Upper lobe of right lung (tissue), 1 donor: ENCODE results near the gene OR2L5. TPM values are rescaled to one million over a fixed set of nuclear protein-coding genes. Genes with fewer than 3 reads are reported as not detected.

Experiments
- total RNA-seq: library from RNA; stranded (reverse); fragmentation: NEBNext Ultra II Directional; extraction: Animal tissue kit (Norgen Biotek cat#: 25700); gene quantifications from one replicate; pipeline ENCODE4 v1.2.1, GENCODE V29; 2021
- donor health status: DM: no; HTN: yes; CAD: no; lungs with severe emphysema.

The OR2L5 gene
- total RNA-seq, 1 donor from 2014 or later: not detected

Other genes starting within 250 kb of the OR2L5 start
- gene OR14A16, start 189.5 kb upstream of the OR2L5 start, total RNA-seq: not detected
- not detected for gene OR11L1, start 171.8 kb upstream of the OR2L5 start, total RNA-seq
- 6.0 TPM for gene TRIM58, start 156.5 kb upstream of the OR2L5 start, total RNA-seq
- gene OR2W3, start 118.1 kb upstream of the OR2L5 start, total RNA-seq: 1.6 TPM
- gene OR2T8, start 93.4 kb upstream of the OR2L5 start, total RNA-seq: not detected
- not detected for gene OR2AJ1, start 88.8 kb upstream of the OR2L5 start, total RNA-seq
- not detected for gene OR2L8, start 64.8 kb upstream of the OR2L5 start, total RNA-seq
- not detected for gene OR2AK2, start 48.4 kb upstream of the OR2L5 start, total RNA-seq
- gene OR2L2, start 16.4 kb downstream of the OR2L5 start, total RNA-seq: 0.14 TPM
- not detected for gene OR2L3, start 33.2 kb downstream of the OR2L5 start, total RNA-seq
- gene OR2L13, start 81.5 kb downstream of the OR2L5 start, total RNA-seq: not detected
- gene OR2M5, start 131.5 kb downstream of the OR2L5 start, total RNA-seq: not detected
- not detected for gene OR2M2, start 161.2 kb downstream of the OR2L5 start, total RNA-seq
- not detected for gene OR2M3, start 183.6 kb downstream of the OR2L5 start, total RNA-seq
- not detected for gene OR2M4, start 217.8 kb downstream of the OR2L5 start, total RNA-seq